Measurements from ENCODE around the gene EPN2. TPM values are rescaled to one million over a fixed set of nuclear protein-coding genes. Genes with fewer than 3 reads are reported as not detected.

EPN2 gene
- total RNA-seq, 3 donors from 2014 or later (not counting 1 experiment from before 2014, with no cell fraction given): 2.0 to 13.8 (median 4.9) TPM

- intact Hi-C loops (cut with micrococcal nuclease): no loop called here
- no peaks in the 10 kb centered on the region for H3K9me3 Mint-ChIP-seq
- no peak overlapping the region for H3K27ac ChIP-seq (ENCODE audit: low read length)
- no peaks in the 10 kb centered on the region for H3K4me1 Mint-ChIP-seq
- no peaks in the 10 kb centered on the region for H3K36me3 ChIP-seq (ENCODE audit: control insufficient read depth, insufficient read depth, low read length)
- no peak overlapping the region for H3K4me3 Mint-ChIP-seq
- no peak overlapping the region for H3K27ac Mint-ChIP-seq
- ATAC-seq (no peak), DNase-seq (no peak)
- H3K36me3 Mint-ChIP-seq: no peaks in the 10 kb centered on the region
- H3K4me3 ChIP-seq (ENCODE audit: low read length): no peak overlapping the region
- 91% methylated on average over 6 of the region's 7 CpGs for WGBS (ENCODE audit: insufficient coverage)
- H3K27me3 Mint-ChIP-seq (ENCODE audit: low read depth in 2 of 2): peaks cover 0 to 3% of the 10 kb centered on the region in 2 donors
- H3K27me3 ChIP-seq (ENCODE audit: control insufficient read depth, insufficient read depth, low read length): no peaks in the 10 kb centered on the region
- no peaks in the 10 kb centered on the region for H3K4me1 ChIP-seq (ENCODE audit: control insufficient read depth, insufficient read depth, low read length)
- no peaks in the 10 kb centered on the region for H3K9me3 ChIP-seq (ENCODE audit: control insufficient read depth, insufficient read depth, low read length)
- no peak for TF ChIP-seq CTCF (IDR thresholded peaks at IDR 0.05)
Observed at GRCh38 chr17:19342611-19343255, 105.6 kb downstream of the EPN2 start.

- no peak overlapping the region for H3K27ac Mint-ChIP-seq
- H3K9me3 Mint-ChIP-seq: no peaks in the 10 kb centered on the region
- WGBS (ENCODE audit: insufficient coverage): 91% methylated on average over 7 of the region's 7 CpGs
- no peaks in the 10 kb centered on the region for H3K27me3 ChIP-seq (ENCODE audit: control insufficient read depth, insufficient read depth, low read length)
- H3K9me3 ChIP-seq (ENCODE audit: control insufficient read depth, insufficient read depth, low read length): no peaks in the 10 kb centered on the region
- no peak for TF ChIP-seq CTCF (IDR thresholded peaks at IDR 0.05)
- H3K4me1 Mint-ChIP-seq: no peaks in the 10 kb centered on the region
- H3K4me1 ChIP-seq (ENCODE audit: control insufficient read depth, insufficient read depth, low read length): no peaks in the 10 kb centered on the region
- no peak for DNase-seq
- intact Hi-C loops (cut with micrococcal nuclease): no loop called here
- no peaks in the 10 kb centered on the region for H3K36me3 ChIP-seq (ENCODE audit: control insufficient read depth, insufficient read depth, low read length)
- H3K27ac ChIP-seq (ENCODE audit: low read length): no peak overlapping the region
- no peak for ATAC-seq
- no peaks in the 10 kb centered on the region for H3K36me3 Mint-ChIP-seq
- H3K27me3 Mint-ChIP-seq (ENCODE audit: low read depth in 2 of 2): peaks cover 0 to 3% of the 10 kb centered on the region in 2 donors
- no peak overlapping the region for H3K4me3 ChIP-seq (ENCODE audit: low read length)
- H3K4me3 Mint-ChIP-seq: no peak overlapping the region
Observed at GRCh38 chr17:19343256-19343630, 106.1 kb downstream of the EPN2 start.

DNA sequence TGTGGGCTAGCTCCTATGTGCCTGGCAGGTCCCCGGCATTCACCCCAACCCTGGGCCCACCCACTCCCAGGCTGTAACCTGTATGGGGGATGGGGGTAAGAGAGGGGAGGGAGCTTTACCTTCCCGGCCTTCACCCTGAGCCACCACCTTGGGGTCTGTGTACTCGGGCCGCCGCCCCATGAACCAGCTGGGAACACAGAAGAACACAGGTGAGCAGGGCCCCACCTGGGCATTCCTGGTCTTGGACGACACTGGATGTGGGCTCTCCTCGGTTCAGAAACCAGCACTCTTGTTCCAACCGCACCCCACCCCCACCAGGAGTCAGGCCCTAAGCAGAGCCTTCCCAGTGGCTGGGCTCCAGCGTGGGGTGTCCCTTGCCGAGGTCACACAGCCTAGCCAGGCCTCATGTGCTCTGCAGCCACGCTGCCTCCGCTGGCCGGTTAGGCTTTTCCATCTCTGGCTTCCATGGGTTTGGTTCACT lies 106.5 kb downstream of the EPN2 start:
- Mint-ChIP-seq H3K27ac (no peak overlapping the region), H3K27me3 (ENCODE audit: low read depth in 2 of 2) (peaks cover 0 to 3% of the 10 kb centered on the region in 2 donors), H3K9me3 (no peaks in the 10 kb centered on the region), H3K4me3 (no peak overlapping the region), H3K36me3 (no peaks in the 10 kb centered on the region), H3K4me1 (no peaks in the 10 kb centered on the region)
- Histone ChIP-seq H3K27me3 (ENCODE audit: control insufficient read depth, insufficient read depth, low read length) (no peaks in the 10 kb centered on the region), H3K9me3 (ENCODE audit: control insufficient read depth, insufficient read depth, low read length) (no peaks in the 10 kb centered on the region), H3K27ac (ENCODE audit: low read length) (no peak overlapping the region), H3K4me1 (ENCODE audit: control insufficient read depth, insufficient read depth, low read length) (no peaks in the 10 kb centered on the region), H3K36me3 (ENCODE audit: control insufficient read depth, insufficient read depth, low read length) (no peaks in the 10 kb centered on the region), H3K4me3 (ENCODE audit: low read length) (no peak overlapping the region)
- WGBS (ENCODE audit: insufficient coverage): 92% methylated on average over 12 of the region's 13 CpGs
- DNase-seq (no peak), ATAC-seq (peak in 1 of 3 donors; percentile 33)
- TF ChIP-seq CTCF (IDR thresholded peaks at IDR 0.05): no peak
- intact Hi-C loops (cut with micrococcal nuclease): no loop called here

All from natural killer cell (primary cell).